Activated T-cell treated with anti-CD3 and anti-CD28 coated beads, Interleukin-2, amount 50 U/mL, for 48 hours (primary cell): ENCODE data around the gene KISS1R.

Experiments used
- DNase-seq, 2 experiments: peaks; one replicate each; pipeline ENCODE4 v3.0.0-alpha.2; 2020

Gene KISS1R

DNA sequence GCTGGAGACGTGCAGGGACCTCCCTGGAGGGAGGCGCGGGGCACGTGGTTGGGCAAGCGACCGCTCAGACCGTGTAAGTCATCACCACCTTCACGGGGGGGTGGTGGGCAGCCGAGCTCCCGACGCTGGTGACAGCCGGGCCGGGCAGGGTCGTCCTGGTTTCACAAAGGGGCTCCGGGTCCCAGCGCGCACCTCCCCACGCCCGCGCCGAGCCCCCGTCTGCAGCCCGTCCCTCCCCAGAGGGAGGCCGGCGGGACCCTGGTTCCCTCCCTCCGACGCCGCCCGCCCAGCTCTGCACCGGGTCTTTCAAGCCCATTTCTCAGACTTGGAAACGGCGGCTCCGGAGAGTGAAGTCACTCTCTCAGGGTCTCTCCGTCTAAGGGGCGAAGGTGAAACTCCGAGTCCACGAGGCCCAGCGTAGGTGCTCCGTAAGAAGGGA is 8.0 kb downstream of the KISS1R start:
- no peak for DNase-seq

GRCh38 chr19:925526-926322 is 8.6 kb downstream of the KISS1R start, which contains the start of gene ARID3A:
Gene ARID3A (plus strand): TSS chr19:926035. CDS start chr19:929529, 3,494 bp downstream.
- DNase-seq: peak; percentile 91 to 92

GRCh38 chr19:926323-926588 is 9.1 kb downstream of the KISS1R start:
- DNase-seq: no peak

DNA sequence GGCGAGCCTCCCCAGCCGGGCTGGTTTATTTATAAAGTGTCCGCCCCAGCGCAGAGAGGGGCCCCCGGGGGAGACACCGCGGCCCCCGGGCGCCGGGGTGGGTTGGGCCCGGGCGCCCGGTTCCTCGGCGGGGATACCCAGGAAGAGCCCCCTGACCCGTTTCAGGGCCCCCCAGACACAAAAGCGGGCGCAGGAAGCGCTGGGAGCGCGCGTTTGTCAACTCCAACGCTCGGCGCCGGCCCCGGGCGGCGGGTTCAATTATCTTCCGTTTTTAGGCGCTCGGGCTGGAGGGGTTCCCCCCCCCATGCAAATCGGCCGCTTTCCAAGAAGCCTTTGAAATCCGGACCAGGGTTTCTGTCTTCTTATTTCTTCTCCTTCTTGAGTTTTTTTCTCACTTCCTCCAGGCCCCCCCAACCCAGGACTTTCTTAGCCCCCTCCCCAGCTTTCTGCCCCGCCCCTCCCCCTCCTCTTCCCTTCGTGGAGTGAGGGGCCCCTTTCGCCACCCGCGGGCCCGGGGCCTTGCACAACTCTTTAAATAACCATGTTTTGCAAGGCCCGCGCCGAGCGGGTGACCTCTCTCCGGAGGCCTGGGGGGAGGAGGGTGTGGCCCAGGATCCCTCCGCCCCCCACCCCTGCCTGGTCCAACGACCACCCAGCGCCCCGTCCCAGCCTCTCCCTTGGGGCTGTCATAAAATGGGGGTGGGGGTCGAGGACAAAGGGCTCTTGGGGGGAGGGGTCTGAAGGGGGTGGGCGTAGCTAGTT is 9.6 kb downstream of the KISS1R start:
- DNase-seq: peak; percentile 72 to 74

- DNase-seq: no peak
These were observed 10.2 kb downstream of the KISS1R start for GRCh38 chr19:927351-927779.

GRCh38 chr19:927780-928401 is 10.8 kb downstream of the KISS1R start:
- no peak for DNase-seq

DNA sequence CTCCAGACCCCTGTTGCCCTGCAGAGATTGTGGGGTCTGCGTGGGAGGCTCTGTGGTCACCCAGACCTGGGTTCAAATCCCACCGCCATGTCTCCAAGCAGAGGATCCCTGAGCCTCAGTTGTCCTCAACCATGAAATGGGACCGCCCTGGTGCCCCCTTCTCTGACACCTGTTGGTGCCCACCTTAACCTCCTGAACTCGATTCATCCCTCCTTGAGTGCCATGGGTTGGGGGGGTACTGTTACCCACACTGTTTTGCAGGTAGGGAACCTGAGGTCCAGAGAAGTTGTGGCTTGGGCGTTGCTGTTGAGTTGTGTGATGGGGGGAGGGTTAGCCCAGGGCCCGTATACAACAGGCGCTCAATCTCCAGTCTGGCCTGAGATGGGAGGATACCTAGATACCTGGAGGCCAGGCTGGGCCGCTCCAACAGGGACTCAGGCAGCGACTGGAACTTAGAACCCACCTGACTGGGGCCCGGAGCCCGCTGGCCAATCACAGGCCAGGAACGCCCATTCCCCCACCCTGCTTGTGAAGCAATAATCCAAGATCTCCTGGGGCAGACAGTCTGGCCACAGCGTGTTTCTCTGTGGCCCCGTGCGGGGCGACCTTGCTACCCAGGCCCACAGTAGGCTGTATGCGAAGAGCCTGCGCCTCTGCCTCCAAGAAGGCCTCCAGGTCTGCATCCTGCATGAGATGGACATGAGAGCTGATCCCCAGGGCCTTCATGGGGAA is 11.5 kb downstream of the KISS1R start:
- DNase-seq: no peak

DNA sequence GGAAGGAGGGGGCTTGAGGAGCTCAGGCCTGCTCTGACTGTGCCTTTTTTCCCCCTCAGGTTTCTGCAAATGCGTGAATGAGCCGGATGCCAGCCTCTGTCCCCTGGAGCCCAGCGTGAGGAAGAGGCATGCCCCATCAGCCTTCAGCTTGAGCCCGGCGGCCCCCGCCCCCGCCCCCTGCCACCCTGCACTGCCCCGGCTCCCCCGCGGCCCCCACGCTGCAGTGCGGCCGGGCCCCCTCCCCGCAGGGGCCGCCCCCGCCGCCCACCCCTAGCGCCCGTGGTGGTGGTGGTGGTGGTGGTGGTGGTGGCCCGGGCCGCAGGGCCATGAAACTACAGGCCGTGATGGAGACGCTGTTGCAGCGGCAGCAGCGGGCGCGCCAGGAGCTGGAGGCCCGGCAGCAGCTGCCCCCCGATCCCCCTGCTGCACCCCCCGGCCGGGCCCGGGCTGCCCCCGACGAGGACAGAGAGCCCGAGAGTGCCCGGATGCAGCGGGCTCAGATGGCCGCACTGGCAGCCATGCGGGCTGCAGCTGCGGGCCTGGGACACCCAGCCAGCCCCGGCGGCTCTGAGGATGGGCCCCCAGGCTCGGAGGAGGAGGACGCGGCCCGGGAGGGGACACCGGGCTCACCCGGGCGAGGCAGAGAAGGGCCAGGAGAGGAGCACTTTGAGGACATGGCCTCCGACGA is 12.2 kb downstream of the KISS1R start:
- no peak for DNase-seq

DNA sequence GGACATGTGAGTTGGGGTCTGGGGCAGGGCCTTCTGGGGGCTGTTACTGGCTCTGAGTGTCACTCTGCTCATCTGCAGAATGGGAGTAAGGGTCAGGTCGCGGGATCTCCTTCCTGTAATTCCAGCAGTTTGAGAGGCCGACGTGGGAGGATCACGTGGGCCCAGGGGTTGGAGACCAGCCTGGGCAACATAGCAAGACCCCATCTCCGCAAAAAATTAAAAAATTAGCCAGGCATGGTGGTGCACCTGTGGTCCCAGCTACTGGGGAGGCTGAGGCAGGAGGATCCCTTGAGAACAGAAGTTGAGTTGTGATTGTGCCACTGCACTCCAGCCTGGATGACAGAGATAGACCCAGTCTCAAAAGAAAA is 12.7 kb downstream of the KISS1R start:
- DNase-seq: no peak

DNA sequence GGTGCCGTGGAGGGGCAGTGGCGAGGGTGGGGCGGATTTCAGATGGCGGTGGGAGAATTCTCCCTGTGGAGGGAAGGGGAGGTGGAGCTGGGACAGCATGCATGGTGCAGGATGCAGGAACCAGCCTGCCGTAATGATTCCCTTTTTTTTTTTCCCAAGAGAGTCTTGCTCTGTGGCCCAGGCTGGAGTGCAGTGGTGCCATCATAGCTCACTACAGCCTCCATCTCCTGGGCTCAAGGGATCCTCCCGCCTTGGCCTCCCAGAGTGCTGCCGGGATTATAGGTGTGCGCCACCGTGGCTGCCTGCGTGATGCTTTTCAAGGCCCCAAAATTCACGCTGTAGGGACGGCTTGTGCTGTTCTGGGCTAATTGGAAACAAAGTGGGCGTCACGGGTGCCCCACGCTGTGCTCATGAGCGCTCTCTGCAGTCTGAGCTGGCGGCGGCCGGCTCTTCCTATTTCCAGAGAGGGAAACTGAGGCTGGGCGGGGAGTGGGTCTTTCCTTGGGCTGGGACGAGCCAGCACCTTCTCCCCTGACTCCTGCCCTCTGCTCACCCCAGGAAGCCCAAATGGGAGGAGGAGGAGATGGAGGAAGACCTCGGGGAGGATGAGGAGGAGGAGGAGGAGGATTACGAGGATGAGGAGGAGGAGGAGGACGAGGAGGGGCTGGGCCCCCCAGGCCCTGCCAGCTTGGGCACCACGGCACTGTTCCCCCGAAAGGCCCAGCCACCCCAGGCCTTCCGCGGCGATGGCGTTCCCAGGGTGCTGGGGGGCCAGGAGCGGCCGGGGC is 14.9 kb downstream of the KISS1R start:
- no peak for DNase-seq

GRCh38 chr19:932648-933552 is 15.8 kb downstream of the KISS1R start:
- peak; percentile 43 to 49 for DNase-seq

DNA sequence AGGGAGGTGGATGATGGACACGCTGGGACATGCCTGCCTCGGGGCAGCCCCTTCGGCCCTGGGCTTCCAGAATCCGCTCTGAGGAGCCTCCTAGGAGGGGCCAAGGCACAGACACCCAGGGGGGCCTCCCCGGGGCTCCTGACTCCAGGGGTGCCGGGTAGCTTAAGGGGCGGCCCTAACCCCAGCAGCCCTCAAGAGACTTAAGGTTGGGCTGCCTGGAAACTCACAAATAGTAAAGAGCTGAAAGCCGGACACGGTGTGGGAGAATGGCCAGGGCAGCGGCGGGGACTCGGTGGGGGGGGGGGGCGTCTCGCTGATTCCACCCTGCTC is 16.4 kb downstream of the KISS1R start:
- no peak for DNase-seq

GRCh38 chr19:934197-934840 is 17.2 kb downstream of the KISS1R start:
- DNase-seq: no peak

DNA sequence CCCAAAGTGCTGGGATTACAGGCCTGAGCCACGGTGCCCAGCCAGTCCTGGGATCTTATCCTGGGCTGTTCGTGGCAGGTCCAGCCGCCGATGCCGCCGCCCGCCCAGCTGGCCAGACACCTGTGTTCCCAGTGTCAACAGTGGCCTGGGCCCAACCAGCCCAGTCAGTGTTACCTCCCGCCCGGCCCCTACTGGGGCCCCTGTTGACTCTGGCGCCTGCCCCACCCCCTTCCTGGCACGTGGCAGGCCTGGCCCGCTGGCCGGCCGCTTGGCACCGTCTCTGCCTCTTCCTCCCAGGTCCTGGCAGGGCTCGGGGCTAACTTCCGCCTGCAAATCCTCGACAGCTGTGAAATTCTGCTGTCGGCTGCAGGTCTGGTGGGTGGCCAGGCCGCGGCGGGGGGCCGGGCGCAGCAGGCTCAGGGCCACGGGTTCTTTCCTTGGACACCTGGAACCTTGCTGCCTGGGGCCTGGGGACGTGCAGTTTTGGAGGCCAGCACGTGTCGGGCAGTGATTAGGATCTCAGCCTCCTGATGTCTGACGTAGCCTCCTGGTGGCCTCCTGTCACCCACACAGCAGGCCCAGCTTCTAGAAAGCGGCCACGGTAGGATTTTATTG is 17.8 kb downstream of the KISS1R start:
- DNase-seq: no peak

DNA sequence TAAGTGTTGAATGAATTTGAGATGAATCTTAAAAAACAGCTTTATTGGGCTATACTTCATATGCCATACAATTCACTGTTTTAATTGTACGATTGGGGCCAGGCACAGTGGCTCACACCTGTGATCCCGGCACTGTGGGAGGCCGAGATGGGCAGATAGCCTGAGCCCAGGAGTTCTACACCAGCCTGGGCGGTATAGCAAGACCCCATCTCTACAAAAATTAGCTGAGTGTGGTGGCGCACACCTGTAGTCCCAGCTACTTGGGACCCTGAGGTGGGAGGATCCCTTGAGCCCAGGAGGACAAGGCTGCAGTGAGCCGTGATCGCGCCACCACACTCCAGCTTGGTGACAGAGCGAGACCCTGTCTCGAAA is 19.0 kb downstream of the KISS1R start:
- DNase-seq: no peak

- DNase-seq: peak; percentile 55 to 67
These were observed 20.1 kb downstream of the KISS1R start for GRCh38 chr19:937259-937694.

DNA sequence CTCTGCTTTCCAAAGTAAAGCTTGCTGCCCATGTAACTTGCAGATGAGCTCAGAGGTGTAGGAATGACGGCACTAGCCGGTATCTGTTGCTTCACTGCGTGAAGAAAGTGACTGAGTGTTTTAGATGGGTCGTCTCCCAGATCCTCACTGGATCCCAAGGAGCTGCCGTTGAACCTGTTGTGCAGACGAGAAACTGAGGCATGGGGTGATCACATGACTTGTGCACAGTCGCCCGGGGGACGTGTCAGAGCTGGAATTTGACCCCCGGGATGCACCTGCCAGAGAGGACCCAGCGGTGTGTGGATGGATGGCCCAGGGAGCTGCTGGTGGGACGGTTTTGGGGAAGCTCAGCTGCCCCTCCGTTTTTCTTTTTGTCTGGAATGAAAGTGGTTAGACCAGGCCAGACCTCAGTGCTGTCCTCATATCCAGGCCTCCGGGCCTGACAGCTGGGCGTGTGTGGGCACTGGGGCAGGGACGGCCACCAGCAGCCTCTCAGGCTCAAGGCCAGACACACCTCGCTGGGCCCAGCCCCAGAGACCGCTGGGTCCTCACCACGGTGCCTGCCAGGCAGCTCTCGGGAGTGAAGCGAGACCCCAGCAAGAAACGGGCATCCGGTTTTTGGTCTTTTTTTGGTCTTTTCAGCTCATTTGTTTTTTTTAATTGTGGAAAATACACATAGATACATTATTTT is 21.2 kb downstream of the KISS1R start:
- DNase-seq: no peak

DNA sequence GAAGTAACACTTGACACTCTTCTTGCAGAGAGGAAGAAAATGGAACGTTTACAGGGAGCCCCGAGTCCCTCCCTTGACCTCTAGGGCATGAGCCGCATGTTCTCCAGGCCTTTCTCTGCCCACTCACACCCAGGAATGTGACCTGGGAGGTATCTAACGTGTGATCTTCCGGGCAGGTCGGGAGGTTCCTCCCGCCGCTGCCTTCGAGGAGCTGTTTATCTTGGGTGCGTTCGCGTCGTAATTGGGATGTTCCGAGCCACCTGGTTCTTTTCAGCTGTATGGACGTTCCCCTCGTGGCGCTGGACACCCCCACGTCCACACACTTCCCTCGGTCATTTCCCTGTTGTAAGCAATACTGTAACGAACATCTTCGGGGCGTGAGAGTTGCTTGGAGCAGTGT is 22.3 kb downstream of the KISS1R start:
- no peak for DNase-seq

DNA sequence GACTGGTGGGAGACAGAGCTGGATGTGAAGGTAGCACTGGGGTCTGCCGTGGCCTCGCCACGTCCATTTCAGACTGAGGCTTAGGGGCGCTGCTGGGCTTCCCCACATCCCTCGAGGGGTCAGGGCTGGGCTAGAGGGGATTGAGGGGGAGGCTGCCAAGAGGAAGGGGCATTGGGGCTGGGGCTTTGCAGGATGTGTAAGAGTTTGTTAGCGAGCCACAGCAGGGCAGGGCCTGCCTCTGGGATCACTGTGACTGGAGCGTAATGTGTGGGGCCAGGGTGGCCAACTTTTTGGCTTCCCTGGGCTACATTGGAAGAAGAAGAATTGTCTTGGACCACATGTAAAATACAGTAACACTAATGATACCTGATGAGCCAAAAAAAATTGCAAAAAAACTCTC is 22.8 kb downstream of the KISS1R start:
- no peak for DNase-seq
